Left hindlimb (tissue), 1 donor: ENCODE data around the gene MMAB.

Source experiments
- DNase-seq: peaks from one replicate; pipeline ENCODE4 v3.0.0-alpha.2; 2018

Gene MMAB

DNA sequence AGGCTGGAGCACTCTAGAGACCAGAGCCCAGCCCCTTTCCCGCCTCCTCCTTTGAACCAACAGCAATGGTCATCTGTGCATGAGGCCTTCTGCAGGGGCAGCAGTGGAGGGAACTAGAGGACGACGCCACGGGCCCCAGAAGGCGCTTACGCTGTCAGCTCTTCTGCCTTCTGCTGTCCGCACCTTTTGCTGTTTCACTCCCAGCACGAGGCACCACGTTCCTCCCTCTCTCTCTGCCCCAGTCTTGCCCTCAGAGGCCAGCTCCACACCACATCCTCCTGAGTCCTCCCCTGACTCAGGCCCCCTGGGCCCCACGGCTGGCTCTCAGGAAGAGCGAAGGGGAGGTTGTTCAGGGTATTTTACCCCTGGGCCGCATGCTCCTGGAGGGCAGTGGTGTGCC, 15.5 kb downstream of the MMAB start:
- DNase-seq = no peak

- DNase-seq = no peak
Measured at GRCh38 chr12:109557200-109557599, 16.1 kb downstream of the MMAB start.

GRCh38 chr12:109555431-109556315, 17.6 kb downstream of the MMAB start:
- no peak for DNase-seq

- DNase-seq = no peak
Measured at GRCh38 chr12:109554761-109555160, 18.5 kb downstream of the MMAB start.

DNA sequence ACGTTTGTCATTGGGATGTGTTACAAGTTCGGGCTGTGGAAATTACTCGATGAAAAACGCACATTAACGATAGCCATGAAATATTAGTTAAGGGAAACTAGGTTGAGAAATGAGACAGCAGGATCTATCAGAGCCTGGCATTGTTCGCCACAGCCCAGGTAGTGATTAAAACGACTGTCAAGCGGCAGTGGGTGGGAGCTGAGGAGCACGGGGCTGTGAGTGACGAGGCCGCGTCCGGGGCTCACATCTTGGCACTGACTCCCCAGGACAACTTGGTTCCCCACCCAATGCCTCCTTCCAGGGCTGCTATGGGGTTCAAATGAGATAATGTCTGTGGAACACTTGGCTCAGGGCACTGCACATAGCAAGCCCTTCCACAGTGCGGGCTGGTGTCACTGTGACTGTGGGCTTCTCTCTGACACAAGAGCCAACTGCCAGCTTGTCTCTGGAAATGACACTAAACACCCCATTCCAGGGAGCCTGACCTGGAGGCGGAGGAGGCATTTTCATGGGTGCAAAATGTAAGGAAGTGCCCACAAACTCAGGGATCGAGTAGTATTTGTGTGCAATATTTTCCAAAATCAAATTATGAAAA, 19.3 kb downstream of the MMAB start:
- no peak for DNase-seq

DNA sequence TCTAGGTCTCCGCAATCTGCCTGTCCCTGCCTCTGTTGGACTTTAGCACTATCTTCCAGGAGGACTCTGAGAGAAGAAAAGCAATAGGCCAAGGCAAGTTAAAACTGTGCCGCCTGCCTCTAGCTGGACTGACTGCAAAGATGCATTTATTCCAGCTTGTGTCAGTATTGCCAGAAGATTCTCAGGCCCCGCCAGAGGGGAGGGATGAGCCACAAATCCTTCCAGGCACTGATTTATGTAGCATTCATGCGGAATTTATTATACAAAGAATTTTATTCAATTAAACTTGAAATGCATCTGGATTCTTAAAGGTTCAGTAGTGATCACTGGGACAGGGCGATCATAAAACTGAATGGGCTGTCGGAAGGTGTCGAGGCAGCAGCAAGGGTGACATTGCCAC, 19.8 kb downstream of the MMAB start:
- DNase-seq = no peak

DNA sequence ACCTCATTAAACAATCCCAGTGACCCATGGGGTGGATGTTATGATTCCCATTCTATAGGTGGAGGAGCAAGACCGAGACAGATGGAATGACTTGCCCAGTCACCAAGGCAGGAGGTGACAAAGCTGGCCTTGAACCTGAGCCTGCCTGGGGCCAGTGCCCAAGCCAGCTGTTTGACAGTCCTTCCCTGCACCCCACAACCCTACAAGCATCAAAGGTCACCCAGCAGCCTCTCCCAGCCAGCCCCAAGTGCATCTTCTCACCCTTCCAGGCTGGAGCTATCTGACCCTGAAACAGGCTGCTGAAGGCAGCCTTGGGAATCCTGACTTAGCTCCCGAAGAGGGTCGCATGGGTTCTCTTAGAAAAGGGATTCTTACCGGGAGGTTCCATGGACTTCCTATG, 20.3 kb downstream of the MMAB start:
- no peak for DNase-seq

DNA sequence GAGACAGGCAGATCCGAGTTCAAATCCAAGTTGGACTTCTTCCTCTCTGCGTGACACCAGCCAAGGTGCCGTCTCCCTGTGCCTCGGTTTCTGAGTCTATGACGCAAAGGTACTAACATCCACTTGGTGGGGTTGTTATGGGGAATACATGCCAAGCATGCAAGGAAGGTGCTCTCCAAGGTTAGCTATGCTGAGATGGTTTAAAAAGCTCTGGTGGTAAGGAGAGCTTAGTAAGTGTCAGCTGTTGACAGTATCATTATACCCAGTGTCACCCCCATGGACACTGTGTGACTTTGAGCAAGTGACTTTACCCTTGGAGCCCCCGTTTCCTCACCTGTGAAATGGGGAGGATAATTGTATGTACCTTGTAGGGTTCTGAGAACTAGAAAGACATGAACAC, 22.2 kb downstream of the MMAB start:
- no peak for DNase-seq

- DNase-seq = no peak
Measured at GRCh38 chr12:109550281-109550680, 23.0 kb downstream of the MMAB start.

- DNase-seq = no peak
Measured at GRCh38 chr12:109549613-109550270, 23.6 kb downstream of the MMAB start.

DNA sequence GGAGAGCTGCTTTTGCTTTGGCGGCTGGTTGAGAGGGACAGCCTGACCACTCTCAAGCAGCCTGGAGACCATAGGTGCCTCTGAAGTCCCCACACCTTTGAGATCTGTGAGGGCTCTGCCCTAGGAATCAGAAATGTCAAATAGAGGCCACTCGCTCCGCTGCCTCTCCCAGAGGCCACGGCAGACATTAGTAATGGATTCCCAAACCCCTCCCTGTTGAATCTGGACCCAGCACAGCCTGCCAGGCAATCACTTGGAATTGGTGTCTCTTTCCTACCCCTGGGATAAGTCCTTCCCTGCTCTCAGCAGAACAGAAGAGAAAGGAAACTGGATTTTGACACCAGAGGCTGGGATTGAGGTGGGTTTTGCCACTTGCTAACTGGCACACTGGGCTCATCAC, 25.0 kb downstream of the MMAB start:
- DNase-seq = no peak

DNA sequence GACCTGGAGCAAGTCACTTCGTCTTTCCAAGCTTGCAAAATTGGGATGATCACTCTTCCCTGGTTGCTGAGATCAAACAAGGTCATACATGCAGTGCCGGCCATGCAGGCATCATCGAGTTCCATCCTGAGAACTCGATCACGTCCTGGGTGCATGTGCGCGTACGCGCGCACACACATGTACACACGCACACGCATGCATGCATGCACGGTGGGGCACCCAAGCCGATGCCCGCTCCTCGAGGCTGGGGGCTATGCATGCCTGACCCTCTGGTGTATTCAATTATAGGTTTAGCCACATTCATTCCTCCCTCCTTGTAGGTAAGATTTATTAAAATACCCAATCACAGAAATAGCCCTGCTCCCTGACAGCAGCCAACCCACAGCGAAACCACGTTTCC, 26.0 kb downstream of the MMAB start:
- no peak for DNase-seq

DNA sequence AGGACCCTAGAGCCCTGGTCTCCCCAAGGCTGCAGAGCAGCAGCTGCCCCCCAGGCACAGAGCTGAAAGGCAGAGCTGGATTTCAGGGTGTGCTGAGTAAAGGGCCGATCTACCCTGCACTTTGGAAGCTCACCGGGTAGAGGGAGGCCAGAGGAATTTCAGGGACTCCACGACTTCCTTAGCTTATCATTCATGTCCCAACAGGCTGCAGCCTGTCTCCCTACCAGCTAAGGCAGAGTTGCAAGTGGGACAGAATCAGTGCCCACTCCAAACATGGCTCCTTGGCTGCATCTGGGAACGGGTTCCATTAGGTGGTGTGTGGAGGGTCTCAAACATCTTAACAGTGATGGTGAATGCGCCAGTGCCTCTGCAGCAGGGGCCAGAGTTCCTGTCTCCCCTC, 27.5 kb downstream of the MMAB start:
- no peak for DNase-seq

DNA sequence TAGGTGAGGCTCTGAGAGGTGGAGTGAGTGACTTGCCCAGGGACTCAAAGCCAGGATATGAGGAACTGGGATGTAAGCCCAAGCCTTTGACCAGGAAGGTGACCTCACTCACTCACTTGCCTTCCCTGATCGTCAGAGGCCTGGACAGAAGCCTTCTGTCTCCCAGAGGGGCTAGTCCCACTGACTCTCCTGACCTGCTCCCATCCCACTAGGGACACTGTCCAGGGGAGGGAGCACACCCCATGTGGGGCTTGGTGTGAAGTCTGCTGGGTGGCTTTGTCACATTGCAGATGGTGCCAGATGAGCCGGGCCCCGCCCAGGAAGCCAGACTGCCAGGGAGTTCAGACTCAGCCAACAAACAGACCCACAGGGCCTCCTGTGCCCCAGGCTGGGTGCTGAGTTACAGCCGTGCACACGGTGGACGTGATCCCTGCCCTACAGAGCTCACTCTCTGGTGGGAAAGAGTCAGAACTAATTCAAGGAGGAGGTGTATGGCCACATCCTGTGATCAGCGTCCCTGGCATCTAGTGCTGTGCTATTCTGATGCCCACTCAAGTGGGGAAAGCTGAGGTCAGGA, 28.3 kb downstream of the MMAB start:
- DNase-seq = no peak

- no peak for DNase-seq
Measured at GRCh38 chr12:109542876-109543275, 30.4 kb downstream of the MMAB start.

DNA sequence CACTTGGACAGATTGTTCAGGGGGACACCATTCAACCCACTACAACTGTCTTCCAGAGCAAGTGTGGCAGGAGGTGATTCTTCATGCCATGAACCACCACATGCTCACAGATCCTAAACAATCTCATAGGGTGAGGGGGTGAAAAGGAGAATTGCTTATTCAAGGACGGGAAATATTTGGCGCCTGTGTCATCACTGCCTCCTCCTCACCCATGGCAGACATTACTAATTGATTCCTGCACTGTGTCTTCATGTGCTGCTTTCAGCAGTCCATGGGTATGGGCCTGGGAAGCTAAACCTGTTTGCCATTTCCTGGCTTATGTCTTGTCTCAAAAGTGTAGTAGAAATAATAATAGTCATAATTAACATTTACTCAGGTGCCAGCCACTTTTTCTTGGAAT, 31.3 kb downstream of the MMAB start:
- no peak for DNase-seq

- no peak for DNase-seq
Measured at GRCh38 chr12:109541413-109541726, 31.9 kb downstream of the MMAB start.

DNA sequence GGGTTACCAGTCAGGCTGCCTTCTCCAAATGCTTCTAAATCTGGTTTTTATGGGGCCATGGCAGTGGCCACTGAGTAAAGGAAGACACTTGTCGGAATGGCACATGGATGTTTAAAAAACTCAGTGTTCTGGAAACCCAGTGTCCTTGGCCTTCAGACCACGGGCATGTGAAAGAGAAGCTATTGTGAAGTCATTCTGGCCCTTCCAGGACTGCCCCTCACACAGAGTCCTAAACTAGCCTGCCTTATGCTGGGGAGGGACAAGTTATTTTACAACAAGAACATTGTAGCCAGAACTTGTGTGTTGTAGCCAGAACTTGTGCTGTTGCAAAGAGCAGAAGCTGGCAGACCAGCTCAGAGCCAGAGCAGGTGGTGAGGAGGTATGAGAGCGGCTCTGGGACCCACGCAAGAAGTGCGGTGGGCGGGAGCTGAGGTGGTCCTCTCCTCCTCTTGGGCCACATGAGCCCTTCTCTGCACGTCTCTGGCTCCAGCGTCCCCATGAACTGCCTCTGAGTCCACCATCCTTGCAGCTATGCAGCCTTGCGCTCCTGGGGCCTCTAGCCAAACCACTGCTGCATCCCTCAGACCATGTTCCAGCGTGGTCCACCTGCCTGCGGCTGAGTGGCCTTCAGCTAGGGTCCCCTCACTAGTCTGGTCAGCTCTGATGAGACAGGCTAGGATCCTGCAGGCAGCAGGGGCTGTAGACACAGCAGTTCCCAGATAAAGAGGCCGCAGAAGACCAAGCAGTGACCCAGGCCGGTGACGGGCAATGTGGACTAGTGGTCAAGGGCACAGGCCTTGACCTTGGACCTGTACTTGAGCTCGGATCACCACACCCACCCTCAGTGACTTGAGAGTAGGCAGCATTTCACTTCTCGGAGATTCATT, 32.5 kb downstream of the MMAB start:
- no peak for DNase-seq

DNA sequence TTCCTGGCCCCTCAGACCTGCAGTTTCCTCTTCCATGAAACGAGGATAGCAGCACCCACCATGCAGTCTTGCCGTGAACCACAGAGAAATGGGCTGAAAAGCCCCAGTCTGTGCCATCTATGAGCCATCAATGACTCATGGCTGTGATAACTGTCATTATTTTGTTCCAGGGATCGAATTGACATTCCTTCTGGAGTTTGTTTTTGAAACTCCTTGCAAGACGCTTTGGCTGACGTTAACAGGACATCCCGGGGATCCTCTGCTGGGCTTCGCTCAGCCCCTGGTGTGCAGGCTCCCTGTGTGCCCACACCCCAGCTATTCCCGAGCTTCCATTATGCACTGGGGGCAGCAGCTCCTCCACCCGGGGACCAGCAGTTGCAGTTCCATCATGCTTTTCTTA, 33.8 kb downstream of the MMAB start:
- no peak for DNase-seq

DNA sequence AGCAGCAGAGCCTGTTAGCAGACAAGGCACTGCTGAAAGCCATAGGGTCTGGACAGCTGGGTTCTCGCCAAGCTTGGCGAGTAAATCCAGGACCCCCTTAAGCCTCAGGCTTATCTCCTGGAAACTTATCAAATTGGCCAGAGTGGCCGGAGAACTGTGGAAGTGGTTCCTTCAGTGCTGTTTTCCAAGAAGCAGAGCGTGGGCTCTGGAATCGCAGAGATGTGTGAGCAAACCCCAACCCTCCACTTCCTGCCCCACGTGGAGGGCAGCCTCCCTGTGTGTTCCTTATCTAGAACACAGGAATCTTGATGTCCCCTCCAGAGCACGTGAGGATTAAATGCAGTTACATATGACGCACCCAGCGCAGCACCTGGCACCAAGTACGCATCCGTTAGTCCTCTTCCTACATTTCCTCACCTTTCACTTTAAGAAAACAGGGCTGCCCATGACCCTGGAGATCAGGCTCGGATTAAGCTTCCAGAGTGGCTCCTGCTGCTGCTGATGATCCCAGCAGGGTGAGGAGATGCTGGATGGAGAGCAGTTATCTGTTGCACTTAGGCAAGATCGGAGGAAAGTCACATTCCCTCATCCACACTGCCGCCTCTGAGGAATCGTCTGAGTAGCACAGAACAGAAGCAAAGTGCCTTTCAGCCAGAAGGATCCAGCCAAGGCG, 35.0 kb downstream of the MMAB start:
- DNase-seq = no peak

DNA sequence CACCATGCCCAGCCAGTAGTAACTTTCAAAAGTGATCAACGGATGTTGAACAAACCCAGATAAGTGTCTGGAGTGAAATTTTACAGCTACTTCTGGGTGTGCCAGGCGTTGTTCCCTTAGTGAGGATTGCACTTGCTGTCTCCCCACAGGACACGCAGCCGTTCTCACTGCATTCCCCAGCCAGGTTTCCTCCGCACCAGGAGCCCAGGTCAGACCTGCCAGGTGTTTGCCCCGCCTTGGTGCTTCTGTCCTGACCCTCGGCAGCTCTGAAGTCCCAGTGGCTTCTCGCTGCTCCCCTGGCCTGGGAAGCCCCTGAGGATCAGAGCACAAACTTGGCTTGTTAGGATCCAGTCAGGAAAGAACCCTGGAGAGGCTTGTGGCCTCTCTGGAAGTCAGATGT, 36.2 kb downstream of the MMAB start:
- no peak for DNase-seq

GRCh38 chr12:109535863-109536250, 37.4 kb downstream of the MMAB start:
- no peak for DNase-seq
